ENCODE results near the gene HS6ST3.

- TF ChIP-seq POLR2AphosphoS5 (IDR thresholded peaks at IDR 0.05; ENCODE audit: borderline replicate concordance, low read depth, low read length) (no peak), EZH2 (IDR thresholded peaks at IDR 0.05) (no peak), FOXP2 (optimal IDR thresholded peaks at IDR 0.05; ENCODE audit: control extremely low read depth, extremely low read length, insufficient read depth) (no peak)
Observed at GRCh38 chr13:96273196-96273595, 183.3 kb downstream of the HS6ST3 start.
